SK-N-MC (cell line): ENCODE measurements around the gene IFI44.

Experiments used
- DNase-seq: peaks from one replicate; pipeline ENCODE4 v3.0.0-alpha.2; 2011; ENCODE audit warnings: low read depth, low spot score
- H3K27ac ChIP-seq: fragments of 200-600 bp; sonication (generic); 2 replicates; pipeline ENCODE4 v1.5.1; 2016; ENCODE audit warnings: mixed run types
- H3K36me3 ChIP-seq: fragments of 200-600 bp; sonication (generic); 2 replicates; pipeline ENCODE4 v1.6.1; 2017; ENCODE audit warnings: antibody characterized with exemption, low read length, mixed read lengths; ENCODE audit not compliant: insufficient read depth
- H3K4me3 ChIP-seq: fragments of 200-600 bp; sonication (generic); 2 replicates; pipeline ENCODE4 v1.5.1; 2016
- H3K9ac ChIP-seq: fragments of 200-600 bp; sonication (generic); 2 replicates; pipeline ENCODE4 v1.8.0; 2017; ENCODE audit warnings: mixed run types, mixed read lengths; ENCODE audit not compliant: insufficient read length
- H3K9me3 ChIP-seq: fragments of 200-600 bp; sonication (generic); 2 replicates; pipeline ENCODE4 v1.6.1; 2017; ENCODE audit warnings: low read depth, mild to moderate bottlenecking, antibody characterized with exemption, low read length, moderate library complexity, mixed read lengths
- EZH2 ChIP-seq: fragments of 200-600 bp; sonication (generic); IDR thresholded peaks from one replicate; pipeline ENCODE4 v1.6.1; 2017; ENCODE audit warnings: antibody characterized with exemption
- FOXP2 ChIP-seq: optimal IDR thresholded peaks from 2 replicates; pipeline ENCODE3; 2011; ENCODE audit warnings: mild to moderate bottlenecking, moderate library complexity; ENCODE audit not compliant: insufficient read depth; ENCODE audit errors: extremely low read length, control extremely low read depth
- POLR2AphosphoS5 ChIP-seq: IDR thresholded peaks from 2 replicates; pipeline ENCODE4 v1.6.1; 2012; ENCODE audit warnings: mild to moderate bottlenecking, low read depth, low read length, borderline replicate concordance

IFI44 gene

GRCh38 chr1:78641558-78641957 is 8.1 kb upstream of the IFI44 start:
- Histone ChIP-seq H3K9me3 (no peaks in the 10 kb centered on the region; the same call in 1 of the 2 replicates), H3K27ac (no peak overlapping the region), H3K4me3 (no peak overlapping the region), H3K9ac (no peak overlapping the region), H3K36me3 (peaks cover 17% of the 10 kb centered on the region)
- no peak for DNase-seq
- TF ChIP-seq EZH2 (no peak), FOXP2 (no peak), POLR2AphosphoS5 (no peak)

GRCh38 chr1:78645723-78646122 is 3.9 kb upstream of the IFI44 start:
- no peak for TF ChIP-seq EZH2
- TF ChIP-seq FOXP2 = no peak
- TF ChIP-seq POLR2AphosphoS5 = no peak
- Histone ChIP-seq H3K27ac (0 out of 2 replicates have a peak overlapping the region, but pooled peaks have one; percentile 0), H3K9ac (no peak overlapping the region), H3K9me3 (no peaks in the 10 kb centered on the region; the same call in 1 of the 2 replicates), H3K36me3 (peaks cover 17% of the 10 kb centered on the region), H3K4me3 (no peak overlapping the region)
- peak; percentile 26 for DNase-seq

GRCh38 chr1:78647238-78647637 is 2.4 kb upstream of the IFI44 start:
- no peak overlapping the region for H3K9ac ChIP-seq
- H3K4me3 ChIP-seq = no peak overlapping the region
- DNase-seq = no peak
- peaks cover 7% of the 10 kb centered on the region for H3K36me3 ChIP-seq
- no peak overlapping the region for H3K27ac ChIP-seq
- no peak for TF ChIP-seq FOXP2
- TF ChIP-seq EZH2 = no peak
- no peak for TF ChIP-seq POLR2AphosphoS5
- H3K9me3 ChIP-seq = no peaks in the 10 kb centered on the region; the same call in 1 of the 2 replicates

GRCh38 chr1:78650114-78650660 is 556 bp downstream of the IFI44 start:
- Histone ChIP-seq H3K9me3 (no peaks in the 10 kb centered on the region), H3K9ac (peak overlapping the region; percentile 75), H3K27ac (peak overlapping the region; percentile 78), H3K4me3 (peak overlapping the region; percentile 88), H3K36me3 (peaks cover 14% of the 10 kb centered on the region)
- no peak for TF ChIP-seq FOXP2
- no peak for TF ChIP-seq POLR2AphosphoS5
- TF ChIP-seq EZH2 = no peak
- DNase-seq = no peak

GRCh38 chr1:78651241-78651640 is 1.6 kb downstream of the IFI44 start:
- H3K9me3 ChIP-seq = no peaks in the 10 kb centered on the region
- TF ChIP-seq FOXP2 = no peak
- TF ChIP-seq EZH2 = no peak
- TF ChIP-seq POLR2AphosphoS5 = no peak
- H3K36me3 ChIP-seq = peaks cover 25% of the 10 kb centered on the region
- DNase-seq = peak; percentile 51
- no peak overlapping the region for H3K27ac ChIP-seq
- peak overlapping the region; percentile 88 for H3K4me3 ChIP-seq
- peak overlapping the region; percentile 75 for H3K9ac ChIP-seq

GRCh38 chr1:78652019-78652560 is 2.5 kb downstream of the IFI44 start:
- DNase-seq = no peak
- H3K9me3 ChIP-seq = no peaks in the 10 kb centered on the region
- H3K27ac ChIP-seq = no peak overlapping the region; the same call in 1 of the 2 replicates
- H3K36me3 ChIP-seq = peaks cover 30% of the 10 kb centered on the region
- no peak for TF ChIP-seq POLR2AphosphoS5
- TF ChIP-seq EZH2 = no peak
- no peak for TF ChIP-seq FOXP2
- peak overlapping the region; percentile 75 for H3K9ac ChIP-seq
- peak overlapping the region; percentile 88 for H3K4me3 ChIP-seq

GRCh38 chr1:78658901-78659300 is 9.3 kb downstream of the IFI44 start:
- no peak overlapping the region for H3K4me3 ChIP-seq
- H3K9ac ChIP-seq = no peak overlapping the region
- H3K27ac ChIP-seq = no peak overlapping the region
- no peak for TF ChIP-seq EZH2
- no peak for TF ChIP-seq POLR2AphosphoS5
- no peak for TF ChIP-seq FOXP2
- H3K36me3 ChIP-seq = peaks cover 88% of the 10 kb centered on the region
- DNase-seq = no peak
- H3K9me3 ChIP-seq = no peaks in the 10 kb centered on the region

GRCh38 chr1:78663923-78664322 is 14.3 kb downstream of the IFI44 start:
- H3K27ac ChIP-seq = no peak overlapping the region
- peaks cover 49% of the 10 kb centered on the region for H3K36me3 ChIP-seq
- no peak for DNase-seq
- no peaks in the 10 kb centered on the region for H3K9me3 ChIP-seq
- H3K4me3 ChIP-seq = no peak overlapping the region
- no peak overlapping the region for H3K9ac ChIP-seq
- TF ChIP-seq POLR2AphosphoS5 (no peak), FOXP2 (no peak), EZH2 (no peak)

- H3K27ac ChIP-seq = no peak overlapping the region
- H3K36me3 ChIP-seq = peaks cover 40% of the 10 kb centered on the region
- TF ChIP-seq POLR2AphosphoS5 (no peak), EZH2 (no peak), FOXP2 (no peak)
- no peak for DNase-seq
- H3K9ac ChIP-seq = no peak overlapping the region
- H3K9me3 ChIP-seq = no peaks in the 10 kb centered on the region
- H3K4me3 ChIP-seq = no peak overlapping the region
Measured at GRCh38 chr1:78664763-78665162, 15.1 kb downstream of the IFI44 start.
